ENCODE data around the gene LRRC26. TPM values are rescaled to one million over a fixed set of nuclear protein-coding genes. Genes with fewer than 3 reads are reported as not detected.

The LRRC26 gene
- total RNA-seq, 1 donor from 2014 or later, result not detected

GRCh38 chr9:137168904-137169856 lies 671 bp downstream of the LRRC26 start:
- H3K27me3 ChIP-seq (ENCODE audit: control insufficient read depth, insufficient read depth, low read length), result peaks cover 93% of the 10 kb centered on the region
- DNase-seq (ENCODE audit: low read depth), result no peak
- no peaks in the 10 kb centered on the region for H3K36me3 ChIP-seq (ENCODE audit: control insufficient read depth, insufficient read depth, low read length)
- TF ChIP-seq CTCF (IDR thresholded peaks at IDR 0.05; ENCODE audit: insufficient read depth, low read length, poor library complexity, severe bottlenecking), result no peak
- no peak overlapping the region for H3K4me3 ChIP-seq (ENCODE audit: low read depth, low read length)

GRCh38 chr9:137168573-137168903 lies 1.3 kb downstream of the LRRC26 start:
- H3K27me3 ChIP-seq (ENCODE audit: control insufficient read depth, insufficient read depth, low read length), result peaks cover 93% of the 10 kb centered on the region
- no peaks in the 10 kb centered on the region for H3K36me3 ChIP-seq (ENCODE audit: control insufficient read depth, insufficient read depth, low read length)
- H3K4me3 ChIP-seq (ENCODE audit: low read depth, low read length), result no peak overlapping the region
- DNase-seq (ENCODE audit: low read depth), result no peak
- TF ChIP-seq CTCF (IDR thresholded peaks at IDR 0.05; ENCODE audit: insufficient read depth, low read length, poor library complexity, severe bottlenecking), result no peak

- Histone ChIP-seq H3K4me3 (ENCODE audit: low read depth, low read length) (no peak overlapping the region), H3K36me3 (ENCODE audit: control insufficient read depth, insufficient read depth, low read length) (no peaks in the 10 kb centered on the region), H3K27me3 (ENCODE audit: control insufficient read depth, insufficient read depth, low read length) (peaks cover 94% of the 10 kb centered on the region)
- DNase-seq (ENCODE audit: low read depth), result no peak
- no peak for TF ChIP-seq CTCF (IDR thresholded peaks at IDR 0.05; ENCODE audit: insufficient read depth, low read length, poor library complexity, severe bottlenecking)
Observed at GRCh38 chr9:137167747-137168572, 1.9 kb downstream of the LRRC26 start.

GRCh38 chr9:137167277-137167746 lies 2.5 kb downstream of the LRRC26 start:
- no peak for TF ChIP-seq CTCF (IDR thresholded peaks at IDR 0.05; ENCODE audit: insufficient read depth, low read length, poor library complexity, severe bottlenecking)
- Histone ChIP-seq H3K27me3 (ENCODE audit: control insufficient read depth, insufficient read depth, low read length) (peaks cover 98% of the 10 kb centered on the region), H3K4me3 (ENCODE audit: low read depth, low read length) (no peak overlapping the region), H3K36me3 (ENCODE audit: control insufficient read depth, insufficient read depth, low read length) (no peaks in the 10 kb centered on the region)
- DNase-seq (ENCODE audit: low read depth), result no peak

- DNase-seq (ENCODE audit: low read depth), result no peak
- Histone ChIP-seq H3K4me3 (ENCODE audit: low read depth, low read length) (no peak overlapping the region), H3K27me3 (ENCODE audit: control insufficient read depth, insufficient read depth, low read length) (peaks cover 98% of the 10 kb centered on the region), H3K36me3 (ENCODE audit: control insufficient read depth, insufficient read depth, low read length) (no peaks in the 10 kb centered on the region)
- no peak for TF ChIP-seq CTCF (IDR thresholded peaks at IDR 0.05; ENCODE audit: insufficient read depth, low read length, poor library complexity, severe bottlenecking)
Observed at GRCh38 chr9:137166380-137167229, 3.2 kb downstream of the LRRC26 start.
